Dendritic cell treated with granulocyte-macrophage colony-stimulating factor and Interleukin-4, amounts not matched to agents 40 ng/mL and 50 ng/mL, for 4 days (primary cell): ENCODE results near the gene LRRTM4.

Source experiments
- H3K27ac Mint-ChIP-seq: one replicate; pipeline ENCODE4 v1.8.0; 2022; ENCODE audit warnings: mild to moderate bottlenecking, mixed read lengths
- H3K27me3 Mint-ChIP-seq: one replicate; pipeline ENCODE4 v1.8.0; 2022; ENCODE audit warnings: mild to moderate bottlenecking, mixed read lengths
- H3K36me3 Mint-ChIP-seq: one replicate; pipeline ENCODE4 v1.8.0; 2022; ENCODE audit warnings: low read depth, mixed read lengths
- H3K4me1 Mint-ChIP-seq: one replicate; pipeline ENCODE4 v1.8.0; 2022; ENCODE audit warnings: low read depth, mixed read lengths
- H3K4me3 Mint-ChIP-seq: one replicate; pipeline ENCODE4 v1.8.0; 2022; ENCODE audit warnings: mild to moderate bottlenecking, moderate library complexity, mixed read lengths
- H3K9me3 Mint-ChIP-seq: one replicate; pipeline ENCODE4 v1.8.0; 2022; ENCODE audit warnings: mixed read lengths
- intact Hi-C: fragments of 100-400 bp; cut with micrococcal nuclease; formaldehyde crosslinking; loops from one replicate; pipeline ENCODE4 v1.15.0; 2022

Gene LRRTM4

DNA sequence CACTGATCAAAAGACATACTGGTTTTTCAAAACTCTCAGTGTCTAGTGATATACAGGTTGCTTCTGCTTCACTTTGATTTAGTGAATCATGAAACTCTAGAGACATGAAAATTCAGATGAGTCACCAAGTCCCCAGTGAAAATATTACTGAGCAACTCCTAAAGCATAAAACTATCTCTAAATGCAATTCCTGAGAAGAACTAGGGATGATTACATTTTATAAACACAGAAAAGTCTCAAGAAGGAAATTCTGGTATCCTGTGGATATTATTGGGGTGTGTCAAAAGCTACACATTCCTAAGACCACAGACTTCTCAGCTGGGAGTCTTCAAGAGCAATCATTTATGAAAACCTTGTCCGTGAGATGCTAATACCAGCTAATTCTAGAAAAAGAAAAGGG is 9.7 kb downstream of the LRRTM4 start:
- H3K27ac Mint-ChIP-seq, result no peak overlapping the region
- no peaks in the 10 kb centered on the region for H3K4me1 Mint-ChIP-seq
- intact Hi-C loops, result no loop called here
- no peaks in the 10 kb centered on the region for H3K9me3 Mint-ChIP-seq
- H3K27me3 Mint-ChIP-seq, result no peaks in the 10 kb centered on the region
- no peak overlapping the region for H3K4me3 Mint-ChIP-seq
- H3K36me3 Mint-ChIP-seq, result no peaks in the 10 kb centered on the region

DNA sequence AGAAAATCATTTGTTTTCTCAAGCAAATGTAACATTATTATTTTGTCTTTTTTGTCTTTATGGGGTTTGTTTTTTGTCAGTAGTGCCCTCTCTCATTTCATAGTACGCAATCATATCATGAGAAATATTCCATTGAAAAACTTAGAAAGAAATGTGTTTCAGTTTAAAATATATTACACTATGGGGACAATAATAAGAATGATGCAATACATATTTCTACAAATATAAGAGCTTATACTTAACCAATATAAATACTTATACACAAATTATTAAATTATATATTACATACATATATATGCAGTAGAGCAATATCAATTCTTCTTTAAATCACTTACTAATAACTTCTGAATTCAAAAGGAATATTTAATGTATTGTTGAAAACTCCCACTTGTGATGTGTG is 13.7 kb downstream of the LRRTM4 start:
- Mint-ChIP-seq H3K9me3 (no peaks in the 10 kb centered on the region), H3K36me3 (no peaks in the 10 kb centered on the region), H3K4me1 (no peaks in the 10 kb centered on the region), H3K27me3 (no peaks in the 10 kb centered on the region), H3K27ac (no peak overlapping the region), H3K4me3 (no peak overlapping the region)
- intact Hi-C loops, result no loop called here

GRCh38 chr2:77507657-77508056 is 14.5 kb downstream of the LRRTM4 start:
- no peaks in the 10 kb centered on the region for H3K4me1 Mint-ChIP-seq
- no peaks in the 10 kb centered on the region for H3K9me3 Mint-ChIP-seq
- H3K36me3 Mint-ChIP-seq, result no peaks in the 10 kb centered on the region
- no peaks in the 10 kb centered on the region for H3K27me3 Mint-ChIP-seq
- intact Hi-C loops, result no loop called here
- H3K27ac Mint-ChIP-seq, result no peak overlapping the region
- no peak overlapping the region for H3K4me3 Mint-ChIP-seq

DNA sequence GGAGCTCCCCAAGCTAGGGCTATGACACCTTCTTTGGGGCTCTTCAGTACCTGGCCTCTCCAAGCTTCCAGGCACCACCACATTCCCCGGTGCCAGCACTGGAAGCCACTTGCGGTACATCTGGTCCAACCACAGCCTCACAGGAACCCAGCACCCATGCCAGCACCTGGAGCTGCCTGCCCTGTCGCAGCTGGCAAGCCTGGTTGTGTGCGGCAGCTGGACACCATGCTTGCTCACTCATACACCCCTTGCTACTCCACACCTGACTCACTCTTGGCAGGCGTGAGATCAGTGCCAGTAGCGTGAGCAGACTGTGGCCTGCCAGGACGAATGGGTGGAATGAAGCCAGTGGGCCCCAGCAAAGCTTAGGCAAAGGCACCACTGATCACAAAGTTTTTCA is 34.0 kb downstream of the LRRTM4 start:
- Mint-ChIP-seq H3K4me1 (no peaks in the 10 kb centered on the region), H3K4me3 (no peak overlapping the region), H3K36me3 (no peaks in the 10 kb centered on the region), H3K27ac (no peak overlapping the region), H3K9me3 (peaks cover 7% of the 10 kb centered on the region), H3K27me3 (no peaks in the 10 kb centered on the region)
- intact Hi-C loops, result no loop called here

DNA sequence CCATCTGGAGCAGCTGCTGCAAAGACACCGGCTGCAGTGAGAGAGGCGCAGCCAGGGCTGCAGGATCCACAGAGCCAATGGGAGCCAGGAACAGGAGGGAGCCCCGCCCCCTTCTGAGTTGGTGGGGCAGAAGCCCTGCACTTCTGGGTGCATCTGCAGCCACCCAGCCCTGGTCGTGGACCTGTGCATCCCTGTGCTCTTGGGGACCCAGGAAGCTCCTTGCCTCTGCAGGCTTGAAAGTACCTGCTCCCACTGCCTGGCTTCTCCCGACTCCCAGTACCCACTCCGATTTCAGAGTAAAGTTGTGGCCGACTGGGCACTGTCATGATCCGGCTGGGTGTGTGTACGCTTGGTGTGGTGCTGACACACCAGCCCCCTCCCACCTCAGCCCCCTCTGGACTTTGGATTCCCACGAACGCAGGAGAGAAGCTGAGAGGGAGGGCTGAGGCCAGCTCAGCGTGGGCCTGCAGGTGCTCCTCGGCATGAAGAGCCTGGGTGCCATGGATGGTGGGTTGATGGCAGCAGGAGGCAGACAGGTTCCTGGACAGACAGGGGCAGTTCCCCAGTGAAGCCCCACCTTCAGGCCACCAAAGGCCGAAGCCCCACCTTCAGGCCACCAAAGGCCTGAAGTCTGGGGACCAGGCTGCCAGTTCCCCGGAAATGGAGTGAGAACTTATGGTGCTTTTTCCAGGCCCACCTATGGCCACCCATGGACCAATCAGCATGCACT is 34.9 kb downstream of the LRRTM4 start:
- Mint-ChIP-seq H3K36me3 (no peaks in the 10 kb centered on the region), H3K27me3 (no peaks in the 10 kb centered on the region), H3K4me1 (no peaks in the 10 kb centered on the region), H3K9me3 (peaks cover 7% of the 10 kb centered on the region), H3K27ac (no peak overlapping the region), H3K4me3 (no peak overlapping the region)
- intact Hi-C loops, result no loop called here

GRCh38 chr2:77484026-77484425 is 38.1 kb downstream of the LRRTM4 start:
- H3K4me3 Mint-ChIP-seq, result no peak overlapping the region
- peaks cover 7% of the 10 kb centered on the region for H3K9me3 Mint-ChIP-seq
- H3K36me3 Mint-ChIP-seq, result no peaks in the 10 kb centered on the region
- intact Hi-C loops, result no loop called here
- no peaks in the 10 kb centered on the region for H3K4me1 Mint-ChIP-seq
- H3K27ac Mint-ChIP-seq, result no peak overlapping the region
- H3K27me3 Mint-ChIP-seq, result no peaks in the 10 kb centered on the region

GRCh38 chr2:77479895-77480294 is 42.3 kb downstream of the LRRTM4 start:
- peaks cover 9% of the 10 kb centered on the region for H3K9me3 Mint-ChIP-seq
- no peak overlapping the region for H3K27ac Mint-ChIP-seq
- no peaks in the 10 kb centered on the region for H3K4me1 Mint-ChIP-seq
- no peak overlapping the region for H3K4me3 Mint-ChIP-seq
- intact Hi-C loops, result no loop called here
- no peaks in the 10 kb centered on the region for H3K27me3 Mint-ChIP-seq
- H3K36me3 Mint-ChIP-seq, result no peaks in the 10 kb centered on the region

- H3K27me3 Mint-ChIP-seq, result no peaks in the 10 kb centered on the region
- intact Hi-C loops, result no loop called here
- H3K4me3 Mint-ChIP-seq, result no peak overlapping the region
- peaks cover 9% of the 10 kb centered on the region for H3K9me3 Mint-ChIP-seq
- H3K27ac Mint-ChIP-seq, result no peak overlapping the region
- H3K4me1 Mint-ChIP-seq, result no peaks in the 10 kb centered on the region
- no peaks in the 10 kb centered on the region for H3K36me3 Mint-ChIP-seq
Observed at GRCh38 chr2:77479395-77479794, 42.8 kb downstream of the LRRTM4 start.

- peaks cover 8% of the 10 kb centered on the region for H3K9me3 Mint-ChIP-seq
- intact Hi-C loops, result no loop called here
- no peak overlapping the region for H3K4me3 Mint-ChIP-seq
- no peaks in the 10 kb centered on the region for H3K36me3 Mint-ChIP-seq
- no peaks in the 10 kb centered on the region for H3K4me1 Mint-ChIP-seq
- H3K27me3 Mint-ChIP-seq, result no peaks in the 10 kb centered on the region
- H3K27ac Mint-ChIP-seq, result no peak overlapping the region
Observed at GRCh38 chr2:77470096-77470495, 52.1 kb downstream of the LRRTM4 start.

- Mint-ChIP-seq H3K4me3 (no peak overlapping the region), H3K27me3 (no peaks in the 10 kb centered on the region), H3K27ac (no peak overlapping the region), H3K9me3 (peaks cover 8% of the 10 kb centered on the region), H3K36me3 (no peaks in the 10 kb centered on the region), H3K4me1 (no peaks in the 10 kb centered on the region)
- intact Hi-C loops, result no loop called here
Observed at GRCh38 chr2:77469106-77469505, 53.1 kb downstream of the LRRTM4 start.

DNA sequence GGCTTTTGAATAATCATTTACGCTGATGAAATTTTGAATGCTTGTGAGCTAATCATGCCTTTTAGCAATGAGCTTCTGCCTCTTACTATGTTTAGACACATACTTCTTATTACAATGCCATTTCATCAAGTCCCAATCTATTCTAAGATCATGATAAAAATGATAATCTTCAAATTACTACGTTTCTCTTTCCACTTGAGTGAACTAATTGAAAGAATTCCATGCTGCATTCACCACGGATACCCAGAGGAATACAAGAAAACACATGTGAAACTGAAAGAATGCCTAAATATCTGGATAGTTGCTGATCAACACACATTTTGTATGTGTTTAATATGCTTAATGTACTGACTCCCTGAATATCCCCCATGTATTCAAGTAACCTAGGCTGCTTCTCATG is 62.3 kb downstream of the LRRTM4 start:
- no peaks in the 10 kb centered on the region for H3K4me1 Mint-ChIP-seq
- intact Hi-C loops, result no loop called here
- H3K27me3 Mint-ChIP-seq, result no peaks in the 10 kb centered on the region
- no peaks in the 10 kb centered on the region for H3K9me3 Mint-ChIP-seq
- no peaks in the 10 kb centered on the region for H3K36me3 Mint-ChIP-seq
- no peak overlapping the region for H3K4me3 Mint-ChIP-seq
- no peak overlapping the region for H3K27ac Mint-ChIP-seq

DNA sequence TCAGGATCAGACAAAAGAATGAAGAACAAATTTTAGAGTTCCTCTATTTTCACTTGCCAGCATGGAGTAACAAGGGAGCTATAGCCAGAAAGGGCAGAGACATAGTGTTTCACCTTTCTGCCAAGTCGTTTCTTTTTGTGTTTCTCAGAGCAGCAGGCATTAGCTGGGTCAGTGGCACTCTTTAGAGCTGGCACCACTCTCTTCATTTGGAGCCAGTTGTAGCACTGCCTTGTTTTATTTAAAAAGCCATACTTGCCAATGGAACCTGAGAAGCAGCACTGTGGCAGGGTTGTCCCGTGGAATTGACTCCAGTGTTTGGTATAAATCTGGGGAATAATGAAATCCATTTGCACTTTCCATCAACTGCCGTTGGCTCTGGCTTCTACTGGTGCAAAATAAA is 64.0 kb downstream of the LRRTM4 start:
- intact Hi-C loops, result no loop called here
- Mint-ChIP-seq H3K27me3 (no peaks in the 10 kb centered on the region), H3K27ac (no peak overlapping the region), H3K4me3 (no peak overlapping the region), H3K36me3 (no peaks in the 10 kb centered on the region), H3K4me1 (no peaks in the 10 kb centered on the region), H3K9me3 (no peaks in the 10 kb centered on the region)

GRCh38 chr2:77457665-77458064 is 64.5 kb downstream of the LRRTM4 start:
- intact Hi-C loops, result no loop called here
- Mint-ChIP-seq H3K27ac (no peak overlapping the region), H3K27me3 (no peaks in the 10 kb centered on the region), H3K4me1 (no peaks in the 10 kb centered on the region), H3K9me3 (no peaks in the 10 kb centered on the region), H3K4me3 (no peak overlapping the region), H3K36me3 (no peaks in the 10 kb centered on the region)

DNA sequence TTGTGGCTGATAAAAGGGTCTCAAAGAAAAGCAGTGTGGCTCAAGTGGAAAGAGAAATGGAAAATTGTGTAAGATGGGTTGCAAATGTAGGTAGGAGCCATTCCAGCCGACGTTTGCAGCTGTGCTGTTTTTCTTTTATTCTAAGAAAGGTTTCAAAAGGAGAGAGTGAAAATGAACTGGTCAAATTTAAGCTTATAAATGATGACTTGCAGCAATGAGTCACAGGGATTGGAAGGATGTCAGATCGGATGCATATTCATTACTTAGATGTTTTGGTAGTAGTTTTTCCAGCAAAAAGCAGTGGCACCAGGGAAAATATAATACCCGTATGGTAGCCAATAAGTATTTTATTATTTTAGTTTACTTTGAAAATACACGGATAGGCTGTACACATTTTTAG is 79.1 kb downstream of the LRRTM4 start:
- no peak overlapping the region for H3K4me3 Mint-ChIP-seq
- H3K36me3 Mint-ChIP-seq, result no peaks in the 10 kb centered on the region
- intact Hi-C loops, result no loop called here
- H3K27ac Mint-ChIP-seq, result no peak overlapping the region
- no peaks in the 10 kb centered on the region for H3K27me3 Mint-ChIP-seq
- no peaks in the 10 kb centered on the region for H3K4me1 Mint-ChIP-seq
- no peaks in the 10 kb centered on the region for H3K9me3 Mint-ChIP-seq

- H3K4me3 Mint-ChIP-seq, result no peak overlapping the region
- intact Hi-C loops, result no loop called here
- H3K4me1 Mint-ChIP-seq, result no peaks in the 10 kb centered on the region
- no peaks in the 10 kb centered on the region for H3K27me3 Mint-ChIP-seq
- no peaks in the 10 kb centered on the region for H3K9me3 Mint-ChIP-seq
- H3K27ac Mint-ChIP-seq, result no peak overlapping the region
- no peaks in the 10 kb centered on the region for H3K36me3 Mint-ChIP-seq
Observed at GRCh38 chr2:77434880-77435279, 87.3 kb downstream of the LRRTM4 start.
